HG03457 (cell line): ENCODE measurements around the gene SLC16A3.
"Not testable (repeated sequence)": the region's sequence is repeated elsewhere in the genome, so short reads cannot be mapped to it uniquely, and the experiment has no call there.

Experiments used
- ATAC-seq: cut with Tn5 transposase; IDR thresholded peaks from one replicate; pipeline ENCODE4 v1.9.1; 2021; ENCODE audit warnings: moderate number of reproducible peaks; ENCODE audit not compliant: unreplicated experiment

Gene SLC16A3

DNA sequence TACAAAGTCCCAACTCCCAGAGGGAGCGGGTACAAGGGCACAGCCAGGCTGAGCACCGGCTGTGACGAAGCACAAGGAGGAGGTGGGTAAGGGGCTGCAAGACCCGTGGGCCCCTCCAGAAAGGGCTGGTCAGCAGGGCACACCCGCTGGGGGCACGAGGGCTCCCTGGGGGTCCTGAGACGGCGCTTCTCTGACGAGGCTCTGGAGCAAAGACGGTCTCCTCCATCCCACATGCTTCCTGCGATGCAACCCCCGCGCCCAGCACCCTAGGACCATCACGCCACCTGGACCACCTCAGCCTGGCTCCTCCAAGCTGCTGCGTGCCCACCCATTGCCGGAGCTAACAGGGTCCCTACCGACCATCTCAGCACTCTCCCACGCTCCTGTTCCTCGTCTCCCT lies 24.9 kb upstream of the SLC16A3 start:
- no peak for ATAC-seq

GRCh38 chr17:82204831-82205719 lies 23.8 kb upstream of the SLC16A3 start:
- no peak for ATAC-seq

DNA sequence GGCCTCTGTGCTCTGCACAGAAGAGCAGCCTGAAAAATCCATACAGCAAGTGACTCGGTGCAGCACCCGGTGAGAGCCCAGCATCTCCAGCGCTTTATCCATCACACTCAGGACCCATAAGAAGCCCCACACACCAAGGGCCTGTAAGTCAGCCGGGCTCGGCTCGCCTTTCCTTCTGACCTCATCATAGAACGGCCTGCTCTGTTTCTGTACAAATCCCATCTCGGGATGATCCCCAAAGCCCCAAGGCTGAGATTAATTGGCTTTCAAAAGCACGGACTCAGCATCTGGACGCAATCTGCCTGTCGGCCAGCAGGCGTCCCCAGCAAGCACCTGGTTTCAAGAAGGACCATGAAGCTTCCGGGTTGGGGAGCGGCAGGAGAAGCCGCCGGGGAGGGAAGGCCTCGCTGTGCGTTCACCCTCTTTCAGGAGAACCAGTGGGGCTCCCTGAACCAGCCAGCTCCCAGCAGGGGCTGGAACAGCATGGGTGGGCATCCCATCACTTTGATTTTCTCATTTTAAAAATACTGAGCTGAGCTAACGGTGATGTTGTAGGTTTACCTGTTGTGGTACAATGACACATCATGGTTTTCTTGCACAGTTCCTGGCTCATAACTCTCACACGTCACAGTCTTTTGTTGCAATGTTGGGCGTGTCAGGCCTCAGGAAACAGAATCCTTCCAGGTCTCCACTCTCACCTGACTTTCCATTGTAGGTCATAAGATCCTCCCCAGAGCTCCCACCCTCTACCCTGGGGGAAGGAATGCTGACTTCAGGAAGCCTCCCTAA lies 22.9 kb upstream of the SLC16A3 start:
- no peak for ATAC-seq

DNA sequence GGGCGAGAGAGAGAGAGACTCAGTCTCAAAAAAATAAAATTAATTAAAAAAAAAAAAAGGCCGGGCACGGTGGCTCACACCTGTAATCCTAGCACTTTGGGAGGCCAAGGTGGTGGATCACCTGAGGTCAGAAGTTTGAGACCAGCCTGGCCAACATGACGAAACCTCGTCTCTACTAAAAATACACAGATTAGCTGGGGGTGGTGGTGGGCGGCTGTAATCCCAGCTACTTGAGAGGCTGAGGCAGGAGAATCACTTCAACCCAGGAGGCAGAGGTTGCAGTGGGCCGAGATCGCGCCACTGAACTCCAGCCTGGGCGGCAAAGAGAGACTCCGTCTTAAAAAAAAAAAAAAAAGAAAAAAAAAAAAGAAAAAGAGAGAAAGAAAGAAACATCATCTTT lies 18.2 kb upstream of the SLC16A3 start:
- not testable (repeated sequence) for ATAC-seq

DNA sequence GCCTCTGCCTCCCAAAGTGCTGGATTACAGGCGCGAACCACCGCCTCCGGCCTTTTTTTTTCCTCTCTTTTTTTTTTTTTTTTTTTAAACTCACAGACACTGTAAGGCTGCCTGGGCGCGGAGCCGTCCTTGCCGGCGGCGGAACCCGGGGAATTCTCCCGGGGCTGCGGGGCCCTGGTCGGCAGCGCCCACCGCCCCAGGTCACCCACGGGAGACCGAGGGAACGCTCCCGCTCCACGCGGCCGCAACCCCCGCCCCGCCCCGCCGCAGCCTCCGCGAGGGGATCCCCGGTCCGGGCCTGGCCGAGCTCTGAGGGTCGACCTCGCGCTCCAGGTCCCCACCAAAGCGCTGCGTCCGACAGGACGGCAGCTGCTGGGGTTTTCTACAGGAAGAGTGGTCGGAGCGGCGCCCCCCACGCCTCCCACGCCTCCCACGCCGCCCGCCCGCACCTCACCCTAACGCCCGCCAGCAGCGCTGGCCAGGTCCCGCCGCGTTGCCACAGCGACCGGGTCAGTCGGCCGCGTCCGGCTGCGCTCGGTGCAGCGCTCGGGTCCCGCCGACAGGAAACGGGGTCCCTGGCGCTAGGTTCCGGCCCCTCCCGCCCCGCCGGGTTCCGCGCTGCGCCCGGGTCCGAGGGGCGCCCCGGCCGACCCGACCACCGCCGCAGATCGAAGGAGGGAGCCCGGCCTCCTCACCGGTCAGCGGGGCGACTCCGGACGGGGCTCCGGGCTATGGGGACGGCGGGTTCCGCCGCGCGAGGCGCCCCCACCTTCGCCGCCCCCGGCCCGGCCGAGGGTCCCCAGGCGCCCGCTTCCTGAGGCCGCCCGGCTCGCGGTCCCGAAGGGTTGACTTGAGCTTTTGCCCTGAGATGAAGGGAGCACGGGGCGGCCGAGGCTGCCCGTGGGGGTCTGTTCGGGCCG lies 16.3 kb upstream of the SLC16A3 start, which contains the start of gene CCDC57:
TSS of gene CCDC57 (minus strand) at position 512 of the 920 bp plus-strand sequence. CDS start 10,898 bp downstream, outside the sequence.
- no peak for ATAC-seq

DNA sequence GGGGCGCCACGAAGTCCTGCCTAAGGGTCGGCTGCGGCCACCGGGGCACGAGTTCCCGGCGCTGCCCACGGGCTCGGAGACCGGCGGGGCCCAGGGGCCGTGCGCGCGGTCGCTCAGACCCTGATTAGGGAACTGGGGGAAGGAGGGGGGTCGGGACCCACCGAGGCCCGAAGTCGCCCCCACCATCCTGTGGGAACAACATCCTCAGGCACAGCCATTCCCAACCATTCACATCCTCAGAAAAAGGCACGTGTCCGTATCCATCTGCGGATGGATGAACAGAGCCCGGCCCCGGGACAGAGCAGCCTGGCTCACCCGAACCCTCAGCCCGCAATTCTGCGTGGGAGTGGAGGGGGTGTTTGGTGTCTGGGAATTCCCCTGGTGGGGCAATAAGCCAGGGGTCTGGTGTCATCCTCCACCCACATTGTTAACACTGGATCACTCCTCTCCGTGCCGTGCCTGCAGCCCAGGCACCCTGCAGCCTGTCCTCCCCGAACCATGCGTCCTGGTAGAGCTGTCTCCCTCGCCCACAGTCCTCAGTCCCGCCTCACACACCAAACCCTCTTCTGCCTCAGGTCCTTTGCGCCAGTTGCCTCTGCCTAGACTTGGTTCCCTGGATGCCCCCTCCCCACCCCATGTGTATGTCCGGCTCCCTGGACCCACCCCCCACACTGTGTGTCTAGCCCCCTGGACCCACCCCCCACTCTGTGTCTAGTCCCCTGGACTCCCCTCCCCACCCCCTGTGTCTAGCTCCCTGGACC lies 15.4 kb upstream of the SLC16A3 start:
- no peak for ATAC-seq

DNA sequence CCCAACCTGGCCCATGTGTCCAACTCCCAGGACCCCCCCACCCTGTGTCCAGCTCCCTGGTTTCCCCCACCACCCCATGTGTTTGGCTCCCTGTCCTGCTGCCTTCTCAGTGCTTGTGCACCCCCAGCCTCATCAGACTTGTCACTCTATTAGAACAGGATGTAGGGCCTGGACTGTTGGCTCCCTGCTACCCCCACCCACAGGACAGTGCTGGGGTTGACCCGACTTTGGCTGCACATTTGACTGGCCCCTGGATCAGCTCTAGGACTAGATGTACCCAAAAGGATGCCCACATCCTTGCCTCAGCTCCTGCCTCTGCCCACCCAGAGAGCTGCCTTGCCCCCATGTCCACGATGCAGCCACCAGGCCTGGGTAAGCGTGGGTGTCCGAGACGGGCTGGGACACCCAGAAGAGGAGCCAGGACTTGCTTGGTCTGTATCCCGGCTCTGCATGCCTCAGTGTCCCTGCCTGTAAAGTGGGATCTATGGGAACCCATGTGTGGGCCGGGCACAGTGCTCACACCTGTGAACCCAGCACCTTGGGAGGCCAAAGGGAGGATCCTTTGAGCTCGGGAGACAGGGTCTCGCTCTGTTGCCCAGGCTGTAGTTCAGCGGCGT lies 14.7 kb upstream of the SLC16A3 start:
- no peak for ATAC-seq

GRCh38 chr17:82215095-82215971 lies 13.5 kb upstream of the SLC16A3 start:
- no peak for ATAC-seq

DNA sequence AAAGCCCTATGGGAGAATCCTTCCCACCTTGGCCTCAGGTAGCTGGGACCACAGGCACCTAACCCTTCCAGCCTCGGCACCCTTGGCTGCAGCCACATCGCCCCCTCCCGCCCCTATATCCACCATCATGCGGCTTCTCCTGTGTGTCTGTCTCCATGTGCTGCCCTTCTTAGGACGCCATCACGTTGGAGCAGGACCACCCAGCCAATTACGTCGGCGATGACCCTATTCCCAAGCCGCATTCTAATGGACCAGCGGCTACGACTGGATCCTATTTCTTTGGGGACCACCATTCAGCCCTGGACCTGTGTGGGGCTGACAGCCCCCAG lies 12.9 kb upstream of the SLC16A3 start:
- no peak for ATAC-seq

DNA sequence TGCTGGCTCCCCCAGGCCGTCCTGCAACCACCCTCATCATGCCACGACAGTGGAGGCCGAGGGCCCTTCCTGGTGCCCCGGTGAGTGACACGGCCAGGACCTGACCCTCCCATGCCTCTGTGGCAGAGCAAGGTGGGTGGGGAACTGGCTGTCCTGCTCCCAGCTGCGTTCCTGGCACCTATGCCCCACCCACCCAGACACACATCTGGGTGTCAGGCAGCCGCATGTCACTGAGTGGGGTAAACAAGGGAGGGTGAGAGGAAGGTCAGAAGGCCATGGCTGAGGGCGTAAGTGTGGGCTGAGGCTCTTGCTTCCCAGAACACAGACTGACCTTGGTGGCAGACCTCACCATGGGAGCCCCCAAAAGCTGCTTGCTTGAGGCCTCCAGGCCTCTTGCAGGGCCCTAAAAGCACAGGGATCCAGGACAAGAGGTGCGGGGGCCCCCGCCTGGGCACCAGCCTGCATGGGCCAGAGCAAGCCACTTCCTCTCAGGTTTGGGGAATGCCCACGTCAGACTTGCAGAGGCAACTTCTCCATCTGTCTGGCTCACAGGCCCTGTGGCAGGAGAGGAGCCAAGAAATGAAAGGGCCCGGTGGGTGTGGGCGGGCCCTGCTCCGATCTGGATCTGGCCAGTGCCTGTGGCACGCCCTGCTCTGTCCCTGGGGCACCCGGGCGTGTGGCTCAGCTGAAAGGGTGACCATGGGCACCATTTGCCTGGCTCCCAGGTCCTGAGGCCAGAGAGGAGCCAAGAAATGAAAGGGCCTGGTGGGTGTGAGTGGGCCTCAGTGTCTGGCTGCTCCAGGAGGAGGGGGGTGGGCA lies 12.3 kb upstream of the SLC16A3 start:
- no peak for ATAC-seq

GRCh38 chr17:82217120-82217529 lies 11.7 kb upstream of the SLC16A3 start:
- ATAC-seq, result no peak

DNA sequence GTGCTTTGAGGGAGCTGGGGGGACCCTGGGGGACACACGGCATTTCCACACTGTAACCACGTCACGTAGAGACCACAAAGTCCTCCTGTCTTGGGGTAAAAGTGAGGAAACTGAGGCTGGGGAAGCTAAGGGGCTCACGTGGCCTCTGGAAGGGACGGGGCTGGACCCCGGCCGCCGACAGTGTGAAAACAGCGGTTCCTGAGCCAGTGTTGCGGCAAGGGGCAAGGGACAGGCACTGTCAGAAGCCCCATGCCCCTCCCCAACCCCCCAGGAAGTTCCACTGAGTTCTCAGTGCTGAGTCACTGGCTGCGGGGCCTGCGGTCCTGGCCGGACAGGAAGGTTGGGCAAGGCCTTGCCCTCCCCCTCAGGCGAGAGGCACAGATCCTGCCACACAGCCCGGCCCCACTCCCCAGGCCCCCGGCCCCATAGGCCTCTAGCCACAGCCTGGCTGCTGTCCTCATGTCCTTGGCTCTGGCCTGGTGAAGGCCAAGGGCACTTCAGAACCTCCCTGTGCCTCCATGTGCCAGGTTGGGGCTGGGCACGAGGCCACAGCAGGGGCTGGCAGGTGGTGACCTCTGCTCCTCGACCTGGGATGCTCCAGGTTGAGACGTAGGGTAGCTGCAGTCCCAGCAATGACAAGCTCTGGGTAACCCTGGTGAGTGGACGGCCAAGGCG lies 11.2 kb upstream of the SLC16A3 start:
- no peak for ATAC-seq

GRCh38 chr17:82218349-82219075 lies 10.3 kb upstream of the SLC16A3 start:
- no peak for ATAC-seq

GRCh38 chr17:82219083-82219482 lies 9.8 kb upstream of the SLC16A3 start:
- ATAC-seq, result no peak

GRCh38 chr17:82219753-82220709 lies 8.8 kb upstream of the SLC16A3 start:
- no peak for ATAC-seq
